ENCODE measurements around the gene TNRC18.
"Not testable (repeated sequence)": the region's sequence is repeated elsewhere in the genome, so short reads cannot be mapped to it uniquely, and the experiment has no call there.

TNRC18 gene

DNA sequence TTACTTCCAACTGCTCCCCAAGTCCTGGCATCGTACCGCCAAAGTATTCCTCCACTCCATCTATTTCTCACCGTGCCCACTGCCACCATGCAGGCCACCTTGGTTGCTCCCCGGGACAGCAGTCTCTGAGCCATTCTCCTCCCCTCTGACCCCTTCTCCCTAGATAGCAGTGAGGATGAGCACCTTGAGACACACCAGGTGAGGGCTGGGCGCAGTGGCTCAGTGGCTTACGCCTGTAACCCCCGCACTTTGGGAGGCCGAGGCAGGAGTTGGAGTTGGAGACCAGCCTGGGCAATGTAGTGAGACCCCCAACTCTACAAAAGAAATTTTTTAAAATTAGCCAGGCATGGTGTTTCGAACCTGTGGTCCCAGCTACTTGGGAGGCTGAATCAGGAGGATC is 136.7 kb downstream of the TNRC18 start:
- DNase-seq (ENCODE audit: low read depth) = no peak
- H3K4me3 ChIP-seq (ENCODE audit: control insufficient read depth, low read depth, low read length) = no peak overlapping the region
- TF ChIP-seq, protein P1, sequence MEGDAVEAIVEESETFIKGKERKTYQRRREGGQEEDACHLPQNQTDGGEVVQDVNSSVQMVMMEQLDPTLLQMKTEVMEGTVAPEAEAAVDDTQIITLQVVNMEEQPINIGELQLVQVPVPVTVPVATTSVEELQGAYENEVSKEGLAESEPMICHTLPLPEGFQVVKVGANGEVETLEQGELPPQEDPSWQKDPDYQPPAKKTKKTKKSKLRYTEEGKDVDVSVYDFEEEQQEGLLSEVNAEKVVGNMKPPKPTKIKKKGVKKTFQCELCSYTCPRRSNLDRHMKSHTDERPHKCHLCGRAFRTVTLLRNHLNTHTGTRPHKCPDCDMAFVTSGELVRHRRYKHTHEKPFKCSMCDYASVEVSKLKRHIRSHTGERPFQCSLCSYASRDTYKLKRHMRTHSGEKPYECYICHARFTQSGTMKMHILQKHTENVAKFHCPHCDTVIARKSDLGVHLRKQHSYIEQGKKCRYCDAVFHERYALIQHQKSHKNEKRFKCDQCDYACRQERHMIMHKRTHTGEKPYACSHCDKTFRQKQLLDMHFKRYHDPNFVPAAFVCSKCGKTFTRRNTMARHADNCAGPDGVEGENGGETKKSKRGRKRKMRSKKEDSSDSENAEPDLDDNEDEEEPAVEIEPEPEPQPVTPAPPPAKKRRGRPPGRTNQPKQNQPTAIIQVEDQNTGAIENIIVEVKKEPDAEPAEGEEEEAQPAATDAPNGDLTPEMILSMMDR (conservative IDR thresholded peaks at IDR 0.05; ENCODE audit: control insufficient read depth, insufficient read depth, low read depth, low read length) = no peak

DNA sequence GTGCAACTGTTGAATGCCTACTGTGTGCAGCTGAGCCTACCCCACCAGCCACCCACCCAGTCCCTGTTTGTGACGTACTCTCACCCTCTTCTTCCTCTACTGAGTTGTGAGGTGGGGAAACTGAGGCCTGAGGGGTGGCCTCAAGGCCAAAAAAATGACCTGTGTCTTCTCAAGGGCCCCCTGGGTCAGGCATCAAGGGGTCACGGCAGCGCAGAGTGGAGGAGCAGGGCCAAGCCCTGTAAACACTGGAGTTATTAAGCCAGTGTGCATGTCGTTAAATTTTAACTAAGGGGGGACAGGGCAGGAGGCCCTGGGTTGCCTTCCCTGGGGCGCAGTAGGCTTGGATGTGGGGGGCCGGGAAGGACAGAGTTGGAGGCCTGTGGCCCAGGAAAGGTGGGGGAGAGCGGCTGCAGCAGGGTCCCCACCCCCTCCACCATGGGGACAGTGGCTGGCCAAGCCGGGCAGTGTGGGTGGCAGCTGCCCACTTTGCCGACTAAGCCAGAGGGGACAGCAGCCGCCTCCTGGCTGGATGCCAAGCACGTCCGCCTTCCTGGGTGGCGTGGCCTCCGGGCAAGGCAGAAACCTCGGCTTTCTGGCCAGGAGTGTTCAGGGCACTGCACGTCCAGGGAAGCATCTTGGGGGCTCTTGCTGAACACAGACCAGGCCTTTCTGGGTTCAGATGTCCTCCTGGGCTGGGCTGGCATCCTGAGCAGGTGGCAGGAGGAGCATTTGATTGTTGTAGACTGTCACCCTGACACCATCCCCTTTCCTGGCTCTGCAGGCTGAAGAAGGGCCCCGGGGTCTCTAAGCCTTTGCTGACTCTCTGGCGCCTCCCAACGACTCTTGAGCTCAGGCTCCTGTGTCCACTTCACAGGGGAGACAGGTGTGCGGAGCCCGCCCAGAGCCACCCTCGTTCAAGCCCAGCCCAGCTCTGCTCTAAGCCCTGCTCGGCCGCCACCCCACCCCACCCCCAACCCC is 139.0 kb downstream of the TNRC18 start:
- TF ChIP-seq, protein P1 (conservative IDR thresholded peaks at IDR 0.05; ENCODE audit: control insufficient read depth, insufficient read depth, low read depth, low read length) = peak; percentile 23
- no peak overlapping the region for H3K4me3 ChIP-seq (ENCODE audit: control insufficient read depth, low read depth, low read length)
- peak; percentile 6 for DNase-seq (ENCODE audit: low read depth)

DNA sequence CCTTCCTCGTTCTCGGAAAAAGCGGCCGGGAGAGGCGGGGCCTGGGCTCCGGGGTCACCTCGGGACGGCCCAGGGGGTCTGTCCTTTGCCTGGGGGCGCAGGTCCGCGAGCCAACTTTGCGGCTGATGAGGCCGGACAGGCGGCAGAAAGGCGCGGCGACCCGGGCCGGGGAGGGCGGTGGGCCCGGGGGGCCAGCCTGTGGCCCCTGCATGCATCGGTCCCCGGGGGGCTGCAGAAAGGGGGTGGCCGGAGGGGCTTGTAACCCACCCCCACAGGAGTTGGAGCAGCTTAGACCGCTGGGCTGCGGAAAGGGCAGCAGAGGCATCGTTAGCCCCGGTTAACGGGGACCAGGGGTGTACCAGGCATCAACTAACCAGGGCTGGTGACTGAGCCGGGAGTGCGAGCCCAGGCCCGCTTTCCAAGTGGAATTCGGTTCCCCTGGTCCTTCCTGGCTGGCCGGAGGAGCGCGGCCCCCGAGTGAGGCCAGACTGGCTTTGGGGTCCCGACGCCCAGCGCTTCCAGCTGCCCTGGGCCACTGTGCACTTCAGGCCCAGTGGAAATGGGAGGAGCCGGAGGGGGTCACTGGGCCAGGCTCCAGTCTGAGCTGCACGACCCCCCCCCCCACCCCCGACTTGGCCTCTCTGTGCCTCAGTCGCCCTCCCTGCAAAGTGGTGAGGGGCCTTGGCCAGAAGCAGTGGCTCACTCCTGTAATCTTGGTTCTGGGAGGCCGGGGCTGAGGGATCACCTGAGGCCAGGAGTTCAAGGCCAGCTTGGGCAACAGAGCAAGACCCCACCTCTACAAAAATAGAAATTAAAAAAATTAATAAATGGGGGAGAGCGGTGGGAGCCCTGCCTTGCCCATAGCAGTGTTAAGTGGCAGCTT is 140.0 kb downstream of the TNRC18 start:
- H3K4me3 ChIP-seq (ENCODE audit: control insufficient read depth, low read depth, low read length) = no peak overlapping the region
- TF ChIP-seq, protein P1 (conservative IDR thresholded peaks at IDR 0.05; ENCODE audit: control insufficient read depth, insufficient read depth, low read depth, low read length) = no peak

DNA sequence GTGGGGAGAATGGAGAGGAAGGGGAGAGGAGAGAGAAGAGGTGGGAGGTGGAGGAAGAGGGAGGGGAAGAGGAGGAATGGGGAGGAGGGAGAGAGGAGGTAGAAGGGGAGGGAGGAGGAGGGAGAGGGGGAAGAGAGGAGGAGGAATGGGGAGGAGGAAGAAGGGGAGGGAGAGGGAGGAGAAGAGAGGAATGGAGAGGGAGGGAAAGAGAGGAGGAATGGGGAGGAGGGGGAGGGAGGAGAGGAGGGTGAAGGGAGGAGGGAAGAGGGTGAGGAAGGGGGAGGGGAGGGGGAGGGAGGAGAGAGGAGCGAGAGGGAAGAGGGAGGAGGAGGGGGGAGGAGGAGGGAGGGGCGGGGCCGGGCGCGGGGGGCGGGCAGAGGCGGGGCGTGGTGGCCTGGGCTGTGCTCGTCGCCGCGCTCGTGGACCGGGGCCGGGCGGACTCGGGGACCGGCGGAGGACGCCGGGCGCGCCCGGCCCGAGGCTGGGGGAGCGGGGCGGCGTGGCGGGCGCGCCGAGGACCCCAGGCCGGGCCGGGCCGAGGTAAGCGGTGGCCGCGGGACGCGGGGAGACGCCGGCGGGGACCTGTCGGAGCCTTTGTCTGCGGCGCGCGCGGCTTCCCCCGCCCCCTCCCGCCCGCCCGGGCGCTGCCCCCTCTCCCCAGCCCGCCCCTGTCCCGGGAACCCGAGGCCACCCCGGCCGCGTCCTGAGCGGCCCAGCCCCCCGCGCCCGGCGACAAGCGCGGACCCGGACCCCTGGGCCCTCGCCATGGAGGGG is 140.9 kb downstream of the TNRC18 start, which contains the start of gene SLC29A4:
Gene SLC29A4, plus strand, starts transcription at position 401 of the 774 bp plus-strand sequence. CDS start 4,874 bp downstream, outside the sequence.
- no peak within 1 kb of the TSS for H3K4me3 ChIP-seq (ENCODE audit: control insufficient read depth, low read depth, low read length)
- TF ChIP-seq, protein P1 (conservative IDR thresholded peaks at IDR 0.05; ENCODE audit: control insufficient read depth, insufficient read depth, low read depth, low read length) = no peak
- DNase-seq (ENCODE audit: low read depth) = no peak

More for the DNA sequence above, 140.0 kb downstream of the TNRC18 start:
- DNase-seq (ENCODE audit: low read depth) = no peak

DNA sequence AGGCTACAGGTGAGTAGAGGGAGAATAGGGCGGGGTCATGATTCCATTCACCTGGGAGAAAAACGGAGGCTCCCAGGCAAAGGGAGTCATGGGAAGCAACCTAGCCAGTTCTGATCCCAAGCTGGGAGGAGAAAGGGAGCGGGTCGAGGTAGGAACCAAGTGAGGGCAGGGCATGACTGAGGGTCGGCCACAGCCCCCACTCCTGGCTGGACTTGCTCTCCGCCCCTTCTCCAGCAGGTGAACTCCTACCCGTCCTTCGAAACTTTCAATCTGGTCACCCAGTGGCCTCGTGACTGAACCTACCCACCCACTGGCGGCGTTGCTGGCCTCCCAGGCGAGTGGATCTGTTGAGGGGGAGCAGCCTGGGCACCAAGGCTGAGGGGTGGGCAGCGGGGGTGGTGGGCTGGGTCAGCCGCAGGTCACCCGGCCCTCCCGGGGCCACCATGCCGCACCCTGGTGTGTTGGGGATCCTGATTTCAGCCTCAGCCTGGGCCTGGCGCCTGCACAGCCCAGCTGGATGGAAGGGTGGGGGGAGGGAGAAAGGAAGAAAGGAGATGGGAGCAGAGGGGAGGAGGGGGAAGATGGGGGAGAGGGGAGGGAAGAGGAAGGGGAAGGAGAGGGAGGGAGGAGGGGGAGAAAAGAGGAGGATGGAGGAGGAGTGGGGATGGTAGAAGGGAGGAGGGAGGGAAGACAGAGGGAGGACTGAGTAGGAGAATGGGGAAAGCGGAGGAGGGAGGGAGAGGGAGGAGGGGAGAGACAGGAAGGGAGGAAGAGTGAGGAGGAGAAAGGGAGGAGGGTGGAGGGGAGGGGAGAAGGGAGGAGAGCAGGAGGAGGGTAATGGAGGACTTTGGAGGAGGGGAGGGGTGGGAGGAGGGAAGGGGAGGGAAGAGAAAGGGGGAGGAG is 141.8 kb downstream of the TNRC18 start:
- not testable (repeated sequence) for DNase-seq (ENCODE audit: low read depth)

DNA sequence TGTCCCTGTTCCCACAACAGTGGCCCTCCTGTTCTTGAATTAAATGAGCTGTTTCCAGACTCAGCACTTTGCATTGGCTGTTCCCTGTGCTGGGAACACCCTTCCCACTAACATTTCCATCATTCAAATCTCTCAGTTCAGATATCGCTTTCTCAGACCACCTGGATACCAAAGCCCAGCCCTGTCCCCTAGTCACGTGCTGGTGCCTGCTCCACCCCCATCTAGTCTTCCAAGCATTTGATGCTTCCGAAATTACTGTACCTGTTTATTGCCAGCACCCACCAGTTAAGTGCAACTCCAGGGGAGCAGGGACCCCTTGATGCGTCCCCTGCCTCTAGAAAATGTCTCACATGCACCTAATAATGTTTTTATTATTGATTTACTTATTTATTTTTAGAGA is 143.9 kb downstream of the TNRC18 start:
- TF ChIP-seq, protein P1 (conservative IDR thresholded peaks at IDR 0.05; ENCODE audit: control insufficient read depth, insufficient read depth, low read depth, low read length) = no peak
- H3K4me3 ChIP-seq (ENCODE audit: control insufficient read depth, low read depth, low read length) = no peak overlapping the region
- DNase-seq (ENCODE audit: low read depth) = no peak

More for the DNA sequence above, 141.8 kb downstream of the TNRC18 start:
- not testable (repeated sequence) for H3K4me3 ChIP-seq (ENCODE audit: control insufficient read depth, low read depth, low read length)

All from fibroblast of mammary gland (primary cell).